NCI-H82 treated with DMSO at 0.1 percent for 48 hours (cell line): ENCODE data around the gene AGTRAP.

Experiments
- DNase-seq: peaks from one replicate; lab custom pipeline; 2025; ENCODE audit not compliant: unreplicated experiment; lab: John Stamatoyannopoulos, UW

Gene AGTRAP

GRCh38 chr1:11705596-11705995, 30.3 kb upstream of the AGTRAP start:
- no peak for DNase-seq

GRCh38 chr1:11706292-11706691, 29.6 kb upstream of the AGTRAP start:
- no peak for DNase-seq

- peak; percentile 52 for DNase-seq
These were observed 28.2 kb upstream of the AGTRAP start for GRCh38 chr1:11707621-11708276.

GRCh38 chr1:11708554-11709350, 27.2 kb upstream of the AGTRAP start:
- DNase-seq, result no peak

- no peak for DNase-seq
These were observed 24.4 kb upstream of the AGTRAP start for GRCh38 chr1:11711490-11711889.

GRCh38 chr1:11712285-11712684, 23.7 kb upstream of the AGTRAP start:
- DNase-seq, result no peak

GRCh38 chr1:11713095-11713494, 22.8 kb upstream of the AGTRAP start:
- no peak for DNase-seq

- DNase-seq, result no peak
These were observed 20.9 kb upstream of the AGTRAP start for GRCh38 chr1:11714831-11715575.

GRCh38 chr1:11719313-11720032, 16.5 kb upstream of the AGTRAP start:
- DNase-seq, result peak; percentile 61

- no peak for DNase-seq
These were observed 15.9 kb upstream of the AGTRAP start for GRCh38 chr1:11720033-11720376.

- DNase-seq, result no peak
These were observed 15.4 kb upstream of the AGTRAP start for GRCh38 chr1:11720525-11720924.

GRCh38 chr1:11721311-11721710, 14.6 kb upstream of the AGTRAP start:
- DNase-seq, result no peak

- DNase-seq, result no peak
These were observed 13.4 kb upstream of the AGTRAP start for GRCh38 chr1:11722538-11722937.

- no peak for DNase-seq
These were observed 10.3 kb upstream of the AGTRAP start for GRCh38 chr1:11725616-11726015.

- DNase-seq, result no peak
These were observed 8.8 kb upstream of the AGTRAP start for GRCh38 chr1:11727119-11727518.

GRCh38 chr1:11728126-11728806, 7.7 kb upstream of the AGTRAP start:
- DNase-seq, result no peak

GRCh38 chr1:11729155-11729497, 6.8 kb upstream of the AGTRAP start:
- DNase-seq, result no peak

- no peak for DNase-seq
These were observed 6.2 kb upstream of the AGTRAP start for GRCh38 chr1:11729498-11730428.

GRCh38 chr1:11730429-11730891, 5.5 kb upstream of the AGTRAP start:
- no peak for DNase-seq
